GM18870 (cell line): ENCODE data around the gene CUL1.
"Not testable (repeated sequence)": the region's sequence is repeated elsewhere in the genome, so short reads cannot be mapped to it uniquely, and the experiment has no call there.

Experiments used
- ATAC-seq: cut with Tn5 transposase; IDR thresholded peaks from one replicate; pipeline ENCODE4 v1.9.1; 2021; ENCODE audit warnings: moderate library complexity; ENCODE audit not compliant: unreplicated experiment

Gene CUL1

DNA sequence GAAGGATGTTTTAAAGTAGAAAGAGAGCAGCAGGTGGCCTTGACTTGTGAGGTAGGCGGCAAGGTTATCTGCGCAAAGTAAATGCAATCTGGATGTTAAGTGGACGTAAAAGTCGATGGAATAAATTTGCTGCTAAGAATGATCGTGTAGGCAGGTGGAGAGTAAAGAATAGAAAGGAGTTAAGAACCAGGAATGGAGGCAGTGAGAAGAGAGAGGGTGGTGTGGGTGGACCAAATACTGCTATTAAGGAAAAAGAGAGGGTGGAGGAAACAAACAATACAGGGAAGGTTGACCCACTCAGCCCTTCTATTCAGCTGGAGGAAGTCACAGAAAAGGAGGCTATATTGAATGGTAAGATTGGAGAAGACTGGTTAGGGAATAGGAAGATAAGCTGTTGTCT, 1.9 kb upstream of the CUL1 start:
- ATAC-seq = no peak

DNA sequence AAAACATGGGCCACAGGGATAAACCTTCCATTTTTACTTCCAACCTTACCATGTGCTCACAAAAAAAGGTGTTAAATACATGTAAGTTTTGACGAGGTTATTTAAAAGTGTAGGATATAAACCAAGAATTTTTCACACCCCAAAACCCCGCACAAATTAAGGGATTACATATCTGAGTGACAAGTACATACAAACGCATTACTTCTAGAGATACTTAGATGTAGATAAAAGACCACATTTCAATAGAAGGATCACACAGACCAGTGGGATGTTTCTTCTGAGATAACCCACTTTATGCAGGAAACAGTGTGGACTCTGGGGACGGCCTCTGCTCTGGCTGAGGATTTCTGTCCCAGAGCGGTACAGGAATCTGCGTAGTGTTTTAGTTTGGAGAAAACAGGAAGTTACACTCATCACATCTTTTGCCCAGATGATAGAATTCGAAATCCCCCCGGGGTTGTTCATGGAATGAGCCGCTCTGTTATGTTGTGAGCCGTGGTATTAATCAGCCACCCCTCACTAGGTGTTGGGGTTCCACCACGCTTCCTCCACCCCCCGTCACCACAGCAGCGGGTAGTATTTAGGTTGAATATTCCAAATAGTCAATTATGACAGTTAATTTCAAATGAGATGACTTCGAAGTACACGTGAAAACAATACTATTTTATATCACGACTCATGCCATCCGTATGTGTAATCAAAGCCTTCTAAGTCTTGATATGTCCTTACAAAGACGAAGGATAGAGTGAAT, 1.3 kb upstream of the CUL1 start:
- ATAC-seq = no peak

DNA sequence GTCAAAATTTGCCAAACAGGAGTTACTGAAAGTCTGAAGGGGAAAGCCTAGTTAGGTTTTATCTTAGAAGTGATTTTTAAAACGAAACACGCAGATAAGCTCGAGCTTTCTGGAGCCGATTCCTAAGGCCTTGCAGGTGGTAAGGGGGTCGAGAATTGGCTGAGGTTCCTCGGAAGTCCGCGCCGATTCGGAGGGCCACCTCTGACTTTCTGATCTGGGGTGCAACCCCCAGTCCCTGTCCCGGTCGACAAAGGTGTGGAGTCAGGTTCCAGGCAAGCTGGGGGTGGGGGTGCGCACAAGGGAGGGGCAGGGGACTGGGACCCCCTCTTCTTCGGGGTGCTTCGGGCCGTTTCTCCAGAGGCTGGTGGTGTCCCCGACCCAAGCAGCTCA, 701 bp upstream of the CUL1 start:
- ATAC-seq = no peak

DNA sequence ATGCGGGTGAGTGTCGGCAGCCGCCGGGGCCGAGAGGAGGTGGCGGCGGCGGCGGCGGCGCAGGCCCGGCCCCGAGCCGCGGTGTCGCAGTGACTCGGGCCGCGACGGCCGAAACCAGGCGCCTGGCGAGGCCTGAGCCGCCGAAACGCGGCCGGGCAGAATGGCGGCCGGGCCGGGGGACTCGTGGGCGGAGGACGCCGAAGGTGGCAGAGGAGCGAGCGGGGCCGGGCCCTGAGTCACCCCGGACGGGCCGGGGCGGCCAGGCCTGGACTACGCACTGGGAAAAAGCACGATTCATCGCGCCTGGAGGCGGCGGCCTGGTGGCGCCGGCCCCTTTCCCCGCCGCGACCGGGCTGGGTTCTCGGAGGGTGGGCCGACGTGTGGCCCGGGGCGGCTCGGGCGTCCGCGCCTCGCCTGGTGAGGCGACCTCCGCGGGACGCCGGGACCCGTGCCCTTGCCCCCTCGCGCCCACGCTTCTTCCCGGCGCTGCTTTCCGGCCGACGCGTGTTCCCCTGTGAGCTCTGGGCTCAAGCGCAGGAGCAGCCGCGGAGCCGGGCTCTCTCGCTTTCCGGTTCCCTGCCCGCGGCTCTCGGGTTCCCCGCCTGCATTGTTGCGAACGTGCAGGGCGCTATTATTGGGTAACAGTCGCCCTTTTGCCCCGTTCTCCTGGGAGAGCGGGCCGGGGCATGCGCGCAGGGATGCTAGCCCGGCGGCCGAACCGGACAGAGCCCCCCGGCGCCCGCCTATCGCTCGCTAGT, 500 bp downstream of the CUL1 start:
- peak; percentile 35 for ATAC-seq

DNA sequence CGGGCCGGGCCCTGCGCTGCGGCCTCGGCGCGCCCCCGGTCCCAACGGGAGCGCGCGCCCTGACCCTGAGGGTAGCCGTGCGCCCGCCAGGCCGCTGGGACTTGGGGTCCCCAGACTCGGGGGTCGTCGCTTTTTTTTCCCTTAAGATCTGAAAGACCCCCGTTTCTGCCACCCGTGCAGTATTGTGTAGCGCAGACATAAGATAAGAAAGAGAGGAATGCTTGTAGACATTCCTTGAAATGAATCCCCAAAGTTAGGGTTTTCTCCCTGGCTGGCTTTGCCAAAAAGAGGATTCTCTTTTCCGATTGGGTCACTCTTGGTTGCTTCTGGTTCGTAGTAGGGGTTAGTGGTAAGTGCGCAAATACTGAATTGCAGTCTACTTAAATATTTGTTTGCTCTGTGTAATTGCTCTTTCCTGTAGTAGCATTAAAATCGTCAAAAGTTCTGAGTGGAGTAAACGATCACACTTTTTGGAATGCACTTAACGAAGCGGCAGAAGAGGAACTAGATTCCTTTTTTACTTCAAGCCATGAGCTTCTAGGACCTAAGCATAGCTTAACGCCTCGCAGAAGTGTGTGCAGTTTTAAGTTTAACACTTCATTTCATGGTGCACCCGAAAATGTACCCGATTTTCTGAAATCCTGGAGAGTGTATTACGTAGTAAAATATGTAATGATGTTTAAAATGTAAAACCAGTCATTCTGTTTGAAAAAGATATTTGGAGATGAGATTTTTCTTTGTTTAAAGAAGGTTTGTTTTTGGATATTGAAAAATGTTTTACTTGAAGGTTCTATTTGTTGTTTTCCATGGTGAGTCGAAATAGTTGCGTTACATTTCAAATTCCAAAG, 1.3 kb downstream of the CUL1 start:
- peak; percentile 19 for ATAC-seq

DNA sequence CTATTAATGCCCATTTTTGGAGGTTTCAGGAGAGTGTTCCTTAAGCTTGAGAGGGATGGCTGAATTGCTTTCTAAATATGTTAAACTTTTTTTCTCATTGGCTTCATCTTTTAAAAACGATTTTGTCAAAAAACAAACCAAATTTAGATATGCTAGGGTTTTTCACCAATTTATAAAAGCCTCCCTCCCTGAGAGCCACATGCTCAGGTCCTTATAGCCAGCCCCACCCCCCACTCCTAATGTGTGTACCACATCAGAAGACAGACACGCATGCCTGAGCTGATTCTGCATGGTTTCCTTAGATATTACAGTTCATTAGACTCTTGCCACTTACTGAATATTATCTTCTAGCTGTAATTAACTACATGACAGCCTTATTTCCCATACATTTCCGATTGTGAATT, 2.0 kb downstream of the CUL1 start:
- ATAC-seq = no peak

DNA sequence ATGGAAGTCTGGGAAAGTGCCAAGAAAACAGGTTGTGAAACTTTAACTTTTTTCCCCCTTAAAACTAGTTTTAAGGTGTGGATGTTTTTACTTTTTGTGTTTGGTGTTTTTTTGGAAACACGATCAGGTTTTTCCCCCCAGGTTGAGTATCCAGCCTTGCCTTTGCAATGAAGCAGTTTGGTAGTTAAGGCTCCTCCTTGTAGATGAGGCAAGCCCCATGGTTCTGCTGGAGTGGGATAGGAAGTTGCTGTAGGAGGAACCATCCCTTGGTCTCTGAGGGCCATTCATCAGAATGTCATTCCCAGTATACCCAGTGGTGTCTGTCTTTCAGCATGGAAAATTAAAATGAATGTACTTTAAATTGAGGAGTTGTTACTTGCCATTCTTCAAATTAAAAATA, 2.7 kb downstream of the CUL1 start:
- no peak for ATAC-seq

DNA sequence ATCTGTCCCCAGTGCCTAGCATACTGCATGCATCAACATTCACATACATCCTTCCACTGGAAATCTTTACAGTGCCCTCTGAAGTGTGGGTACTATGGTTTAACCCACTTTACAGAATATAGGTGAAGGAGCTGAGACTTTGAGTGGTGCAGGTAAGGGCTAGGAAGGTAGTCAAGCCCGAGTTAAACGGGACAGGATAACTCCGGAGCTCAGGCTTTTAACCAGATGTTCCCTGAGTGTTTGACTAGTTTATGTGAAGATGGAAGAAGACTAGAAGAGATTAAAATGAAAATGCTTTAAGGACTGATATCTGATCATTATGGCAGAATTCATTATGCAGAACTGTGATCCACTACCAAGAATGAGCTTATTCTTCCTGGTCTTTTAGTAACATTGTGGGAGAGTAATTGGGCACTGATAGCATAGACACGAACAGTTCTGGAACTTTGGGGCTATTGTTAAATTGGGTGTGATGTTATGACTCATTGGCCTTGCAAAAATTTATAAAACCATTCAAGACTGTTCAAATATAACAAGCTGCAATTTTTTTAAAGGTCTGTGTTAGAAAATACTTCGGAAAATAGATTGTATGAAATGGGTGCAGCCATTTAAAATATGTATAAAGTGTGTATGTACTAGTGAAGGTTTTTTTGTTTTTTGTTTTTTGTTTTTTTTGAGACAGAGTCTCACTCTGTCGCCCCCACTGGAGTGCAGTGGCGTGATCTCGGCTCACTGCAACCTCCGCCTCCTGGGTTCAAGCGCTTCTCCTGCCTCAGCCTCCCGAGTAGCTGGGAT, 4.4 kb downstream of the CUL1 start:
- ATAC-seq = no peak

DNA sequence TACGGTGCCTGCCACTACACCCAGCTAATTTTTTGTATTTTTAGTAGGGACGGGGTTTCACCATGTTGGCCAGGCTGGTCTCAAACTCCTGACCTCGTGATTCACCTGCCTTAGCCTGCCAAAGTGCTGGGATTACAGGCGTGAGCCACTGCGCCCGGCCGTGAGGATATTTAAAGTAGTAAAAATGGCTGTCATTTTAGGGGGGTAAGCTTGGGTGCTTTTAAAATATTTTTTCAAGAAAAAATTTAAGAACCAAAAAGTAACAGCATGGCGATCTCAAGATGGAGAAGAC, 4.9 kb downstream of the CUL1 start:
- not testable (repeated sequence) for ATAC-seq

DNA sequence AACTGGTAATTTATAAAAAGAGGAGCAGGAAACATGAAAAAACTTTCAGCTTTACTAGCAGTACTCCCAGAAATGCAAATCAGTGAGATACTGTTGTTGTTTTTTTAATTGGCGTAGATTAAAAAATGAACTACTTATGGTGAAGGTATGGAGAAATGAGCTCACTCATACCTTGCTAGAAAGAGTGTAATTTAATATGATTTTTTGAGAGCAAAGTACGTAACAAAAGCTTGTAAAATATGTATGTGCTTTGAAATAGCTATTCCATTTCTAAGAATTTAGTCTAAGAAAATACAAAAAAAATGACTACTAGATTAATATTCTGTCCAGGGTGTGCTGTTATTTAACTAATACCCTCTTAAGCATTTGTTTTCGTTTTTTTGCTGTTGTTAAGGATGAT, 5.5 kb downstream of the CUL1 start:
- no peak for ATAC-seq

DNA sequence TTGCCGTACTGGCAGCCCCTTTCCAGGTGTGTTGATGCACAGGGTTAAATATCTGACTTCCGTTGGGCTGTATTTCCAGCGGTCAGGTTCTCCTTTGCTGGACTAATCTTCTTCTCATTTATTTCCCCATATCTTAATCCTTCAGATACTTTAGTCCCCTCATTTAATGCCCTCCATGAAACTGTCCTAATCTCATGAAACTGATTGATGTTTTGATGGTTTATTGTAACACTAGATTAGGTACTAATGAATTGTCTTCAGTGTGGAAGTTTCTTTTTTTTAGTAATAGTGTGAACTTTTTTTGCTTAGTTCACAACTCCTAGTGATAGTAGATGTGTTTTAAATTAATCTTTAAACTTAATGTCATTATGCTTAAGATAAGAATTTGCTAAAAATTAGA, 6.3 kb downstream of the CUL1 start:
- ATAC-seq = no peak

DNA sequence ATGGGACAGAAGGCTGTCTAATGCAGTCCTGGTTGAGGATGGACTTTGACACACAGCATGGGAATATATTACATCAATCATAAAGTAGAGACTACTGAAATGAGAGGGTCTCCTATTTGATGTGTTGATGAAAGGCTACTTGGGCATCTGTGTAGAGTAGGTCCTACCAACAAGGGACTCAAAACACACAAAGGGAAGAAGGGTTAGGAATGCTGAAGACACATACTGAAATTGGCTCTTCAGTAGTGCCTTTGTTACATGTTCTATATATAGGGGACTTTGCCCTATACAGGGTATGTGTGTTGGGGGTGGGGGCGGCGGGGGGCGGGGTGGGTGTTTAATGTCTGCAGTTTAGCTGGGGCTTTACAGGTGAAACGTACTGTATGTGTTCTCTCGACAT, 7.7 kb downstream of the CUL1 start:
- no peak for ATAC-seq

DNA sequence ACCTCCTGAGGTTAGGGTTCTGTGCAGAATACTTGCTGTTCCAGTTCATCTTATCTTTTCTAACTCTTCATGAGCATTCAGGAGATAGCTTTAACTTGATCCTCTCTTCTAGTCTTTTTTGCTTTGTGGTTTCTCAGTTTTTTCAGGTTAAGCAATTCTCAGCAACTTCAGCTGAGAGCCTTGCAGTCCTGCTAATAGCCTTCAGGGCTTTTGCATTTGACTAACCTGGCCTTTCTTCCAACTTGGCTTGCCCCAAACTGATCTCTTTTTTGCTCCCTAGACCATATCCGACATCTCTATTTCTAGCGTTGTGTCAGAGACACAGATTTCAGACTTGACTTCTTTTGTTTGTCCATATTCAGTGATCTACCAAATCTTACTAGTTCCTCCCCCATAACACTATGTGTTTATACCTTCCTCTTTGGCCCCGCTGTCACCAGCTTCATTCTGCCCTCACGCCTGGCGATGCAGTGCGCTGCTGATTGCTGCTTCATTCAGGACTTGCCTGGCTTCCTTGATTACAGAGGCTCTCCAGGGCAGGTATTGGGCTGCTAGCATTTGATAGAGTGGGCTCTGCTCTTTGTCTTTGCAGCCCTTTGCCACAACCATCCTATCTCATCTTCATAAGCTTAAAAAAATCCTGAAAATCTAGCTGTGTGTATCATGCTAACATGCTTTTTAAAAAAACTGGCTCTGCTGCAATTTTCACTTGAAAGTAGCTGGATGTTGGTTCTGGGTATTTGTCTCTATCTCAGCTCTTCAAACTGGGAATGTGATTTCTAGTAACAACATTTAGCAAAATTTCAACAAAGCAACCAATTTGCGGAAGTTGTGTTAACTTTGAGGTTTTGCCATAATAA, 9.6 kb downstream of the CUL1 start:
- ATAC-seq = no peak

DNA sequence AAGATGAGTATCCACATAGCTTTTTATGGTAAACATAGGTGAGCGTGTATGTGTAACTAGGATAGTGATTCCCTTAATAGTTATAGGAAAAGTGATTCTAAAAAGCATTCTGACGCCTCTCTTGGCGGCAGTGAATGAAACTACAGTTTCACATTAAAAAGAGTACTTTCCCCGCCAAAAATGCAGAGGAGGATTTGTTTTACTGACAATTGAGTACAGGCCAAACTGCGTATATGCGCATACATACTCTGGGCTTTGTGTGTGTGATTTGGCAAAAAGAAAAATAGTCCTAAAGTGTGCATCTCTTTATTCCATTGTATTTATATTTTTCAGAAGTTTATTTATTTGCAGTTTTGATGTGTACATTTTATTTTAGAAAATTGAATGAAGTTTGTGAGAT, 10.3 kb downstream of the CUL1 start:
- no peak for ATAC-seq

DNA sequence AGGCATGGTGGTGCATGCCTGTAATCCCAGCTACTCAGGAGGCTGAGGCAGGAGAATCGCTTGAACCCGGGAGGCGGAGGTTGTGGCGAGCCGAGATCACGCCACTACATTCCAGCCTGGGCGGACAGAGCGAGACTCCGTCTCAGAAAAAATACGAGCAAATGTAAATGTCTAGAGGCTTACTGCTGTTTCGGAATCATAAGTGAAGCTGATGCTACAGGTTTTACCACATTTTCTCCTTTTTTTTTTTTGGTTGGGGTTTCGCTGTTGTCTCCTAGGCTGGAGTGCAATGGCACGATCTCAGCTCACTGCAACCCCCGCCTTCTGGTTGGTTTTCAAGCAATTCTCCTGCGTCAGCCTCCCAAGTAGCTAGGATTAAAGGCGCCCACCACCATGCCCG, 11.7 kb downstream of the CUL1 start:
- not testable (repeated sequence) for ATAC-seq

DNA sequence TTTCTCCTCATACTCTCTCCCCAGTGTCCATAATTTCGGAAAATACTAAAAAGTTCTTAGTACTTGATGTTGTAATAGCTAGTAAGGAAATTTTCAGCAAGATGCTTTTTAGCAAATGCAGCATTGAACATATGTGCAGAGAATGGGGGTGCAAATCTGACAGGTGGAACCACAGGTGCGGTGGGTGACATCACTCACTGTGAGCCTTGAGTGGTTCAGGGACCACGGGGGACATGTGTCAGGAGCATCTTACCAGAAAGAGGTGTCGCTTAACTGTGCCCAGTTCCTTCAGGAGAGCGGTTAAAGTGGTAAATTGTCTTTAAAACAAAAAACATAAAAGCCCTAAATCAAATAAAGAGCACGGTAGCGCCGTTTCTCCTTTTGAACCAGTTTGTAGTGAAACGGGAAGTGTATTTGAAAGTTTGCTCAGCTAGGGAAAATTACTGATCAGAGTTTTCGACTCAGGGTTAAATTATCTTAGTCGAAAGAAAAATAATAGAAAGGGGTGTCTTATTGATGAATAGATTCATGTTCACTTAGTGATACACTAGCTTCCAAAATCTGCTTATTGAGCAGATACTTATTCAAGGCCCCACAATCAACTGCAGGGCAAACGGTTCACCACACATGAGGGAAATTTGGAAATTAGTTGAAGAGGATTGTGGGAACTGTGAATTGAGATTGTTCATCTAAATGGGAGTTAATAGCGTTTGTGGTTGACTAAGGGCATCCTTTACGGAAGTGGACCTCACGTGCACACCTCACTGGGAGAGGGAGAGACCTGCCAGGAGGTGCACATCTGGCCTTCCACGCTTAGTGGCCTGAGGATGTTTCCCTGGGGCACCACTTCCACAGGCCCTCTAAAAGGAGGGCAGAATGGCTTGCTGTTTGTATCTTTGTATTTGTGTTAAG, 12.7 kb downstream of the CUL1 start:
- peak; percentile 47 for ATAC-seq

DNA sequence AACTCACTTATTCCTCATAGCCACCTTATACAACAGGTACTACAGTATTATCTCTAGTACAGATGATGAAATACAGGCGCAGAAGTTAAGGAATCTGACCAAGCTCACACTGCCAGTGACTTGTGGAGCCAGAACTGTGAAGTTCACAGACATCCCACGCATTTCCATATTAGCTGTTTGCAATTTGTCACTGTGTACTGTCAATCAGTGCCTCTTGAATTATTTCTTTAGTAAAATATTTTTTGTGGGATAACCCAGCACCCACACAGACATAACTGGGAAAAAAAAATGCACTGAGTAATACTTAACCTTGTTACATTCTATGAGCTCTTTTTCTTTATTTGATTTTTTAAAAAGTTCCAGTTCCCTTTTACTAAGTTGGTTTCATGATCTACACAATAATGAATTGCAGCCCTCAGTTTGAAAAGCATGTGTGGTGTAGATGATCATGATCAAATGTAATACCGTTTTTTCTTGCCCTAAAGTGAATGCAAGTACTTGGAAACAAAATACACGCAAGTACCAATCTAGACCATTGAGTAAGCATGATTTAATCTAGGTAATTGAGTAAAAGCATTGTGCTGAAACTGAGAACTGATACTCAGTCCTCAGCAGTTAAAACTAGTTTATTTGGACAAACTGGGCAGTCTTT, 14.1 kb downstream of the CUL1 start:
- peak; percentile 40 for ATAC-seq

DNA sequence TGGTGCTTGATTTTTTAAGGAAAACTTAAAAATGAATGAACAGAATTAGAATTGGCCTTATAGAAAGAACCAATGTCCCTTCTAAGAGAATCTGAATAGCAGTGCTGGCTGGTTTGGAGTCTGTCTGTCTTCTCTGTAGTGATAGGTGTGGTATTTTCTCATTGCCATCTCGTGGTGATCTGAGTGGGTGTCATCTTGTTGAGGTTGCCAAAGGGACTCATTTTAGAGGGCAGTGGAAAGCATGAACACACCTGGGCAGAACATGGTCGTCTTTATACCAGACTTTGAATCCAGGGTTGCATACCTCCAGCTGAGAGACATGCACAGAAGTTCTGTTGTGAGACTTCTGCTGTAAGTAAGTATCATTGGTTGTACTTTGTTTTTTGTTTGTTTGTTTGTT, 15.8 kb downstream of the CUL1 start:
- ATAC-seq = no peak

DNA sequence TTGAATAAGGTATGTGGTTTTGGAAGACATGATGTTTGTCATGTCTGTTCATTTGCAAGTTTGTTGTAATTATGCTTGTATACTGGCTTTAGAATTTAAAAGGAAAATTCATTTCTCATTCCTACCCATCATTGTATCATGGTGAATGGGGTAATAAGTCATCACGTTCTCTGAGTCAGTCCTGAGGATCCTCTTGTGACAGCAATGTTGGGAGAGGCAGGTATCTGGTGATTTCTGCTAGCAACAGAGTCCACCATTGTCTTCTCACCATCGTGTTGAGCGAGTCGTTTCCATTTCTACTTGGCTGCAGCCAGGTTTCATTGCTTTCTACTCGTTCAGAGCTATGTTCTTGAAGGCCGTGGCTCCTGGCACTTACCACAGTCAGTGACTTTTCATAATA, 16.3 kb downstream of the CUL1 start:
- no peak for ATAC-seq
